Measurements from ENCODE around the gene TMEM170A. TPM values are rescaled to one million over a fixed set of nuclear protein-coding genes. Genes with fewer than 3 reads are reported as not detected.
A peak's percentile ranks its signal among the peaks of the same experiment; 100 is the strongest.

The TMEM170A gene
- total and polyA plus RNA-seq, 2 of the 13 experiments (the other 11 are each of a cell fraction or from before 2014, with no cell fraction given), result 35.7 to 39.7 TPM

- ChIA-PET CTCF (ENCODE audit: low intra/inter-chr PET ratio, low total read pairs) (no interaction called here), POLR2A (no interaction called here)
- no peak overlapping the region for H3K4me3 ChIP-seq (replicated peaks in 1 of 3; ENCODE audit: insufficient read depth in 1 of 3, low read depth in 2 of 3, low read length in 3 of 3)
- in situ Hi-C loops (cut with HindIII; ENCODE audit: extremely low pct_ligation_motif_present, low pct_unique_long_range_greater_than_20kb), result no loop called here
- H3K9ac ChIP-seq (ENCODE audit: insufficient read depth, low read depth, low read length), result no peak overlapping the region
- H3K79me2 ChIP-seq (ENCODE audit: insufficient read depth, low read length), result peaks cover 68% of the 10 kb centered on the region
- FAIRE-seq (peak; percentile 21), ATAC-seq (no peak), DNase-seq (ENCODE audit: low spot score) (no peak)
- WGBS (ENCODE audit: low lambda C conversion rate), result 84% methylated on average over 2 of the region's 2 CpGs
- no TSS peak for BruUV-seq (replicated peaks)
- no peak overlapping the region for H3K27ac ChIP-seq (ENCODE audit: extremely low read length, insufficient read depth, low read length)
- H3K36me3 ChIP-seq (replicated peaks in 1 of 2; ENCODE audit: control insufficient read depth in 1 of 2, insufficient read depth in 2 of 2, low read length in 2 of 2), result peaks cover 0 to 4% of the 10 kb centered on the region in 2 experiments; a peak in 3 of 5 replicates
- no peaks in the 10 kb centered on the region for H3K9me3 ChIP-seq (ENCODE audit: low read length)
- peaks cover 56% of the 10 kb centered on the region for H3K4me1 ChIP-seq (ENCODE audit: insufficient read depth, low read length)
- peak overlapping the region; percentile 74 for H3K4me2 ChIP-seq (ENCODE audit: low read depth, low read length)
- TF ChIP-seq HMG20B (CRISPR knock-in tag; conservative IDR thresholded peaks at IDR 0.05) (no peak), TSC22D2 (CRISPR knock-in tag; IDR thresholded peaks at IDR 0.05; ENCODE audit: borderline replicate concordance) (no peak), LCORL (IDR thresholded peaks at IDR 0.05) (peak; percentile 21; the same call in 1 of the 2 replicates), LCORL (CRISPR knock-in tag; IDR thresholded peaks at IDR 0.05) (no peak), TAF15 (IDR thresholded peaks at IDR 0.05; ENCODE audit: low read depth, low read length, poor library complexity, severe bottlenecking) (no peak), RBFOX2 (IDR thresholded peaks at IDR 0.05; ENCODE audit: low read depth, low read length) (0 out of 2 replicates have a peak, but pooled peaks have one; percentile 22), RORA (CRISPR knock-in tag; IDR thresholded peaks at IDR 0.05) (no peak), CREB1 (IDR thresholded peaks at IDR 0.05) (no peak), CREB1 (CRISPR knock-in tag; IDR thresholded peaks at IDR 0.05) (peak; percentile 10; the same call in 1 of the 2 replicates), CEBPG (CRISPR knock-in tag; IDR thresholded peaks at IDR 0.05) (no peak)
- TF ChIP-seq, protein P1, sequence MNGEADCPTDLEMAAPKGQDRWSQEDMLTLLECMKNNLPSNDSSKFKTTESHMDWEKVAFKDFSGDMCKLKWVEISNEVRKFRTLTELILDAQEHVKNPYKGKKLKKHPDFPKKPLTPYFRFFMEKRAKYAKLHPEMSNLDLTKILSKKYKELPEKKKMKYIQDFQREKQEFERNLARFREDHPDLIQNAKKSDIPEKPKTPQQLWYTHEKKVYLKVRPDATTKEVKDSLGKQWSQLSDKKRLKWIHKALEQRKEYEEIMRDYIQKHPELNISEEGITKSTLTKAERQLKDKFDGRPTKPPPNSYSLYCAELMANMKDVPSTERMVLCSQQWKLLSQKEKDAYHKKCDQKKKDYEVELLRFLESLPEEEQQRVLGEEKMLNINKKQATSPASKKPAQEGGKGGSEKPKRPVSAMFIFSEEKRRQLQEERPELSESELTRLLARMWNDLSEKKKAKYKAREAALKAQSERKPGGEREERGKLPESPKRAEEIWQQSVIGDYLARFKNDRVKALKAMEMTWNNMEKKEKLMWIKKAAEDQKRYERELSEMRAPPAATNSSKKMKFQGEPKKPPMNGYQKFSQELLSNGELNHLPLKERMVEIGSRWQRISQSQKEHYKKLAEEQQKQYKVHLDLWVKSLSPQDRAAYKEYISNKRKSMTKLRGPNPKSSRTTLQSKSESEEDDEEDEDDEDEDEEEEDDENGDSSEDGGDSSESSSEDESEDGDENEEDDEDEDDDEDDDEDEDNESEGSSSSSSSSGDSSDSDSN (CRISPR knock-in tag; IDR thresholded peaks at IDR 0.05), result 0 out of 2 replicates have a peak, but pooled peaks have one; percentile 6
- H3K27me3 ChIP-seq (ENCODE audit: control insufficient read depth in 1 of 2, insufficient read depth in 2 of 2, low read length in 2 of 2), result no peaks in the 10 kb centered on the region
- peaks cover 27% of the 10 kb centered on the region for H4K20me1 ChIP-seq (ENCODE audit: insufficient read depth, low read length)
- intact Hi-C loops (cut with micrococcal nuclease; ENCODE audit: unreplicated experiment), result loop anchor here (5.0 kb wide), 2 partner anchors 199 to 759 kb away; partner anchors contain the start of gene MLKL
- H2AFZ ChIP-seq (ENCODE audit: low read length), result no peak overlapping the region
These were observed 2.9 kb downstream of the TMEM170A start for GRCh38 chr16:75461575-75461974.
